Dedifferentiated amniotic fluid mesenchymal stem cell (primary cell): ENCODE results near the gene DAPK3.
"Not testable (repeated sequence)": the region's sequence is repeated elsewhere in the genome, so short reads cannot be mapped to it uniquely, and the experiment has no call there.

Experiments
- DNase-seq: peaks from one replicate; pipeline ENCODE4 v3.0.0-alpha.2; 2016; ENCODE audit errors: extremely low spot score

Gene DAPK3

DNA sequence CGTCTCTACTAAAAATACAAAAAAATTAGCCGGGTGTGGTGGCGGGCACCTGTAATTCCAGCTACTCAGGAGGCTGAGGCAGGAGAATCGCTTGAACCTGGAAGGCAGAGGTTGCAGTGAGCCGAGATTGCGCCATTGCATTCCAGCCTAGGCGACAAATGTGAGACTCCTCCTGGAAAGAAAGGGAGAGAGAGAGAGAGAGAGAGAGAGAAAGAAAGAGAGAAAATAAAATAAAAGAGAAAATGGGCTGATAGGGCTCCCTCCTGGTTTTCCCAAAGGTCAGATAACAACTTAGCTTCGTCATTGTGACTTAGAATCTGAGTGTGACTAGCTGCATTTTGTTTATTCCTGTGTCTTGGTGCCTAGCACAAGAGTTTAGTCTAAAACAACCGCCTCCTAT, 34.5 kb upstream of the DAPK3 start:
- DNase-seq, result not testable (repeated sequence)

DNA sequence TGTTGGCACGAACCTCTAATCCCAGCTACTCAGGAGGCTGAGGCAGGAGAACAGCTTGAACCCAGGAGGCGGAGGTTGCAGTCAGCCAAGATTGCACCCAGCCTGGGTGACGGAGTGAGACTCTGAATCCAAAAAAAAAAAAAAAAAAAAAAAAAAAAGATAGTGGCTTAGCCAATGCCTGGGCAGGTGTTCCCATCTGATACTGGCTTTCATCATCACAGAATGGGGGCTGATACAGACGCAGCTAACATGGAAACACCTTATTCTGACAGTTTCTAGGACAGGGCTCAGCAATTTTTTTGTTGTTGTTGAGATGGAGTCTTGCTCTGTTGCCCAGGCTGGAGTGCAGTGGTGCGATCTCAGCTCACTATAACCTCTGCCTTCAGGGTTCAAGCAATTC, 29.9 kb upstream of the DAPK3 start:
- not testable (repeated sequence) for DNase-seq

DNA sequence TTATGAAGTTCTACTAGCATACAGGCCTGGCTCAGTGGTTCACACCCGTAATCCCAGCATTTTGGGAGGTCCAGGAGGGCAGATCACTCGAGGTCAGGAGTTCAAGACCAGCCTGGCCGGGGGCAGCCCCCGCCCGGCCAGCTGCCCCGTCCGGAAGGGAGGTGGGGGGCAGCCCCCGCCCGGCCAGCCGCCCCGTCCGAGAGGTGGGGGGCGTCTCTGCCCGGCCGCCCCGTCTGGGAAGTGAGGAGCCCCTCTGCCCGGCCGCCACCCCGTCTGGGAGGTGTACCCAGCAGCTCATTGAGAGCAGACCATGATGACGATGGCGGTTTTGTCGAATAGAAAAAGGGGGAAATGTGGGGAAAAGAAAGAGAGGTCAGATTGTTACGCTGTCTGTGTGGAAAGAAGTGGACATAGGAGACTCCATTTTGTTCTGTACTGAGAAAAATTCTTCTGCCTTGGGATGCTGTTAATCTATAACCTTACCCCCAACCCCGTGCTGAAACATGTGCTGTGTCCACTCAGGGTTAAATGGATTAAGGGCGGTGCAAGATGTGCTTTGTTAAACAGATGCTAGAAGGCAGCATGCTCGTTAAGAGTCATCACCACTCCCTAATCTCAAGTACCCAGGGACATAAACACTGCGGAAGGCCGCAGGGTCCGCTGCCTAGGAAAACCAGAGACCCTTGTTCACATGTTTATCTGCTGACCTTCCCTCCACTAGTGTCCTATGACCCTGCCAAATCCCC, 27.9 kb upstream of the DAPK3 start:
- DNase-seq, result not testable (repeated sequence)

DNA sequence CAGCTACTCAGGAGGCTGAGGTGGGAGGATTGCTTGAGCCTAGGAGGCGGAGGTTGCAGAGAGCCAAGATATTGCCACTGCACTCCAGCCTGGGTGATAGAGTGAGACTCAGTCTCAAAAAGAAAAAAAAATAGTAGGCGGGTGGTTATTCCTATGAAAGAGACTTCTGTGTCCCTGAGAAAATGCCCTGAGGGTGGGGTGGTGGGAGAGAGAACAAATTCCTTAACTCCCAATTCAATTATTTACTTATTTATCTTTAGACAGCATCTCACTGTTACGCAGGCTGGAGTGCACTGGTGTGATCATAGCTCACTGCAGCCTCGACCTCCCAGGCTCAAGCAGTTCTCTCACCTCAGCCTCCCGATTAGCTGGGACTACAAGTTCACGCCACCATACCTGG, 24.7 kb upstream of the DAPK3 start:
- DNase-seq, result no peak

DNA sequence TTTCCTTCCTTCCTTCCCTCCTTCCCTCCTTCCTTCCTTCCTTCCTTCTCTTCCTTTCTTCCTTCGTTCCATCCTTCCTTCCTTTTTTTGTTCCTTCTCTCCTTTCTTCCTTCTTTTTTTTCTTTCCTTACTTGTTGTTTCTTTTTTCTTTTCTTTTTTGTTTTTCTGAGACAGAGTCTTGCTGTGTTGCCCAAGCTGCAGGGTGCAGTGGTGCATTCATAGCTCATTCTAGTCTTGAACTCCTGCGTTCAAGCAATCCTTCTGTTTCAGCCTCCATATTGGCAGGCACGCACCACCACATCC, 19.9 kb upstream of the DAPK3 start:
- no peak for DNase-seq

DNA sequence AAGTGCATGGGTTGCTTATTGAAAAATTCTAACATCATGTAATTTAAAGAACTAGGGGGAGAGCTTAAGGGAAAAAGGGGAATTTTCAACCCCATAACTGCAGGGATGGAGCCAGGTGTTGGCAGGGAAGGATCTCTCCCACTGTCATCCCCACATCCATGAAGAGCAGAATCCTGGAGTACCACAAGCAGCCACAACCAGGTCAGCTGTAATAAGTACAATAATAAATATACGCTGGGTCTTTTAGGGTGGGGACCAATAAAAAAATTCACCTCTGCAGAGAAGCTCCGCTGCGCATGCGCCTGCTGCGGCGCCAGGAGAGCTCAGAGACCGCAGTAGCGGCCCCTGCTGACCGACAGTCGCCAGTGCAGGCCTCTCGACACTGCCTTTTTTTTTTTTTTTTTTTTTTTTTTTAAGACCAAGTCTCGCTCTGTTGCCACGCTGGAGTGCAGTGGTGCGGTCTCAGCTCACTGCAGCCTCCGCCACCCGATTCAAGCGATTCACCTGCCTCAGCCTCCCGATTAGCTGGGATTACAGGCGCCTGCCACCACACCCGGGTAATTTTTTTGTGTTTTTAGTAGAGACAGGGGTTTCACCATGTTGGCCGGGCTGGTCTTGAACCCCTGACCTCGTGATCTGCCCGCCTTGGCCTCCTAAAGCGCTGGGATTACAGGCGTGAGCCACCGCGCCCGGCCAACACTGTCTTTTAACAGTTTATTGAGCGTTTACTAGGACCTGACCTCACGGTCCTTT, 16.9 kb upstream of the DAPK3 start:
- DNase-seq, result peak; percentile 81

DNA sequence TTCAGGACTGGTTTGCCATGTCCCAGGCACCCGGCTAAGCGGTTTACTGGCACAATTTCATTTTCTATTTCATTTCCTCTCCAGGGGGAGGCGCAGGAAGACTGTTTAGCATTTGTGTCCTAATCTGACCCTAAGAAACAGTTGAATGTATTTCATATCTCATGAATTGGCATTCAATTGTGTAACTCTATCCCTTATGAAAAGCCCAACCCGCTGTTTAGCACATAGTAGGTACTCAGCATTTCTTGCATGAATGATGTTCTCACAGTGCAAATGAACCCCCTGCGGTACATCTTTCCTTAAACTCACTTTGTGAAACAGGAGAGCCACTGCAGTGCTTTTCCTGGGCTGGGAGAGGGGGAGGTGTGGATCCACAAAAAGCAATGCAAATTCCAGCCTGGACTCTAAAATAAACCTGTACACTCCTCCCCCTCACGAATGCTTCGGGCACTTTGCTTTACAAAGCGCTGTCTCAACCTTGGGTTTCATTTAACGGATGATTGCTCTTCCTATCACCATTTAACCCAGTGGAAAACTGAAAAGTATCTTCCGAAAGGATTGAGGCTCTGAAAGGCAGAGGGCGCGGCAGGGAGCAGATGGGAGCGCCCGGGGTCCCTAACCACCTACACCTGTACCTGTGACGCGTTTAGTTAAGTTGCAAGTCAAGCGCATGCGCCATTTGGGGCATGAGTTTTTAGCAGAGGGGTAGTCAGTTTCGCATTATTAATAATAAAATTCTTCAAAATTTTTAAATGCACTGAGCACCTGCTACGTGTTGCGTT, 15.6 kb upstream of the DAPK3 start:
- DNase-seq, result peak; percentile 85

DNA sequence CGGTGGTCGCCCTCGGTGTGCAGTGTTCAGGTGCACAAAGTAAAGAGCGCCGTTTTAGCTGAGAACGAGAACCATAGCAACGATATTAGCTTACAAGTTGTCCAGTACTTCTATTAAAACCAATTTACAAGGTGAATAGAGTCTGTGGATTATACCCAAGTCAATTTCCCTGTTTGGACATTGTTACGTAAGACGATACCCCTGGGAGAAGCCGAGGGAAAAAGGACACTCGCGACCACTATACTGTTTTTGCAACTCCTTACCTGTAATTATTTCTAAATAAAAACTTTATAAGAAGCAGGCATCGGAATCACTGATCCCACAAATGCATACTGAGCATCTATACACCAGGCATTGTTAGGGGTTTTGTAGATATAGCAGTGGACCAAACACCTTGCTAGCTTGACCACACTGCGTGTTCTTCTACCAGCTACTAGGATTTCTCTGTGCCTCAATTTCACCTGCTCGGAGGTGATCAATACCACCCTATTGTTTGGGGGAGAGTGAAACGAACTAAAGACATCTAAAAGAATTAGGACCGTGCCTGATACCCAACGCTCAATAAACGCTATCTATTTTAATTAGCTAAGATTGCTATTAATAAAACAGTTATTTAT, 14.9 kb upstream of the DAPK3 start:
- DNase-seq, result no peak

DNA sequence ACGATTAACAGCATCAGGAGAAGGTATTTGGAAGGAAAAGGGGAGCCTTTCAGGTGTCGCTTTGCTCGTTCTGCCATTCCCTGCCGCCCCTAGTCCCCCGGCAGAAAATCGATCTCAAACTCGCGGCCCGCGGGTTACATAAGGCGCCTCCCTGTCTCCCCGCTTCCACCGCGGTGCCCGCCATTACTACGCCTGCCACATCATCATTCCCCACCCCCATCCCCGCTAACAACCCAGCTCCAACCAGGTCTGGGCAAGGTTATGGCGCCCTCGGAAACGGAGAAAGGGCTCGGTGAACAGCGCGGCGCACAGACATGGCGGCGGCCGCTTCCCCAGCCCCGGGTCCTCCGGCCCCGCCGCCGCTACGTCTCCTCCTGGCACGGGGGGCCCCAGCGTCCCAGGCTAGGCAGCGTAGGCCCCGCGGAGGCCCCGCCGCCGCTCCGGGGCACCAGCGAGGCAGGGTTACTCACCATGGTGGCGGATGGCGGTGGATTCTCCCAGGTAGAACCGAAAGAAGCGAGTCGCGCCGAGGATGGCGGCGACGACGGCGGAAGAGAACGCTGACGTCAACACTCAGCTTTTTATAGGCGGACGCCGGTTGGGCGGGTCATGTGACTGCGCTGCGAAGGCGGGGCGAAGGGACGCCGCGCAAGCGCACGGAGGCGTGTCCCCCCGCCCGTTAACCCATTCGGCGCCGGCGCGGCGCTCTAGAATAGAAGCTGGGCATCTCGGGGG, 14.2 kb upstream of the DAPK3 start, which contains the start of gene EEF2:
Gene EEF2 (minus strand): TSS at position 556 of the 735 bp plus-strand sequence. CDS start 83 bp downstream, at position 473.
- peak; percentile 84 for DNase-seq

DNA sequence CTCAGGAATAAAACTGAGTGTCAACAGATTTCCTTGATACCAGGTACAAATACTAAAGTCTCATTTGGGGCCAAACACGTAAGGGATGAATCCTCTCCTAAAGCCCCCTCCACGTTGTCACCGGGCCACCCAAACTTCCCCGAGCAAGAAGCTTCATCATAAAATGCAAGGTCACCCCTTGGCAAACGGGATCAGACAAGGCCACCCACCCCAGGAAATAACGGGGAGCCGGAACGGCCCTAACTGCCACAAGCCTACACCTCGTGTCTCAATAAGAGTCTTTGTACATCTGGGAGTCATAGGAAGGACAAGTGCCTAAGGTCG, 13.6 kb upstream of the DAPK3 start:
- no peak for DNase-seq

DNA sequence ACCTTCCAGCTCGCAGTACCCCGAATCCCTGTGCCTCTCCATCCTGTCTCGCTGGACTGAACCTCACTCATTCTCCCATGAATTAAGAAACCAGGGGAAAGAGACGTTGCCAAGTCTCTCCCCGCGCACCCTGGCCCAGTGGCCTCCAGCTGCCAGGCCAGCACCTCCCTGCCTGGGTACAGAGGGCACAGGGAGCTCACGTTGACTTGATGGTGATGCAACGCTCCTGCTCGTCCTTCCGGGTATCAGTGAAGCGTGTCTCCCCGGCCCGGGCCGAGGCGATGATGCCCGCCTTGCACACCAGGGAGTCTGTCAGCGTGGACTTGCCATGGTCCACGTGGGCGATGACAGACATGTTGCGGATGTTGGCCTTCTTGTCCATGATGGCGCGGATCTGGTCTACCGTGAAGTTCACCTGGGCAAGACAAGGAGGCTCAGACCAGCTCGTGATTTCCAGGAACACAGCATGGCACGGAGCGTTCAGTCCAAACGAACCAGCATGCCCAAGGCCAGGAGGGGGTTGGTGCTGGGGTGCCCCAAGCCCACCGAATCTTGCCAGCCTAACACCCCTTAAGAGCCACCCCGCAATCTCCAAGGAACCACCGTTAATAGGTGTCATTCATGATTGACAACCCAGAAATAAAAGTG, 13.2 kb upstream of the DAPK3 start:
- no peak for DNase-seq

DNA sequence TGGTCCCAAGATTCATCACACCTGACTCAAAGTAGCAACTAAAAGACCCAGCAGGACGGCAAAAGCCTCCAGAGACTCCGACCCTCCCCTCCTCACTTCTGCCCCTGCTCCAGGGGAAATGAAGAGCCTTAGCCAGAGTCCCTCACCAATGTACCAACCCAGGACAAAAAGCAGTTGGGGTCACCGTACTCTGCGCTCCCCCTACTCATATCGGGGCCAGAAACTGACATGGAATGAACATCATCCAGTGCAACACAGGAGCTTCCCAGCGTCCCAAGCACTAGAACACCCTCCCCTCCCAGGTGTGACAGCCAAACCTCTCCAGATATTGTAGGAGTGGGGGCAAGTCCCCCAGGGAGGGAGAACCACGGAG, 12.6 kb upstream of the DAPK3 start:
- no peak for DNase-seq

DNA sequence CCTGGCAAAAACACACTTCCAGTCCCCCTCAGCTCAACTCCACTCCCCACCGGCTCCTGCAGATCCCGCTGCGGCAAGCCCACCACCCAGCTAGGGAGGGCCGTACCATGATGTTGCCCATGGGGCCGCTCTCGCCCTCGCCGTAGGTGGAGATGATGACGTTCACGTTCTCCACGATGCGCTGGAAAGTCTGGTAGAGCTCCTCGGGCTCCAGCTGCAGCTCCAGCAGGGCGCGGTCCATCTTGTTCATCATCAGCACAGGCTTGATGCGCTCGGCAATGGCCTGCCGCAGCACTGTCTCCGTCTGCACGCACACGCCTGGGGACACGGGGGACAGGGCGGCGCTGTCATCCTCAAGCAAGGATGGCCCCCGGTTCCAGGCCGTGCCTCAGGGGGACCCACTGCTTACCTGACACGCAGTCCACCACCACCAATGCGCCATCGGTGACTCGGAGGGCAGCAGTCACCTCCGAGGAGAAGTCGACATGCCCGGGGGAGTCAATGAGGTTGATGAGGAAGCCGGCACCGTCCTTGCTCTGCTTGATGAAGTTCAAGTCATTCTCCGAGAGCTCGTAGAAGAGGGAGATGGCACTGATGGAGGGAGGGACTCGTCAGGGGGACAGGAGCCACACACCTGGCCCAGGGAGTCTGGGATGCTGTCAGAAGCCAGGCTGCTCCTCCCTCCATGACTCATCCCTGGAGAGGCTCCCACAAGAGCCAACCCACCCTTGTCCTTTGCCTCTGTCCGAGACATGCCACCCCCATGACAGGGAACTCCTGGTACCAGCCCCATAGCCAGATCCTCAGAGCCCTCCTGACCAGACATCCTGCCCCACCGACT, 12.0 kb upstream of the DAPK3 start:
- no peak for DNase-seq

DNA sequence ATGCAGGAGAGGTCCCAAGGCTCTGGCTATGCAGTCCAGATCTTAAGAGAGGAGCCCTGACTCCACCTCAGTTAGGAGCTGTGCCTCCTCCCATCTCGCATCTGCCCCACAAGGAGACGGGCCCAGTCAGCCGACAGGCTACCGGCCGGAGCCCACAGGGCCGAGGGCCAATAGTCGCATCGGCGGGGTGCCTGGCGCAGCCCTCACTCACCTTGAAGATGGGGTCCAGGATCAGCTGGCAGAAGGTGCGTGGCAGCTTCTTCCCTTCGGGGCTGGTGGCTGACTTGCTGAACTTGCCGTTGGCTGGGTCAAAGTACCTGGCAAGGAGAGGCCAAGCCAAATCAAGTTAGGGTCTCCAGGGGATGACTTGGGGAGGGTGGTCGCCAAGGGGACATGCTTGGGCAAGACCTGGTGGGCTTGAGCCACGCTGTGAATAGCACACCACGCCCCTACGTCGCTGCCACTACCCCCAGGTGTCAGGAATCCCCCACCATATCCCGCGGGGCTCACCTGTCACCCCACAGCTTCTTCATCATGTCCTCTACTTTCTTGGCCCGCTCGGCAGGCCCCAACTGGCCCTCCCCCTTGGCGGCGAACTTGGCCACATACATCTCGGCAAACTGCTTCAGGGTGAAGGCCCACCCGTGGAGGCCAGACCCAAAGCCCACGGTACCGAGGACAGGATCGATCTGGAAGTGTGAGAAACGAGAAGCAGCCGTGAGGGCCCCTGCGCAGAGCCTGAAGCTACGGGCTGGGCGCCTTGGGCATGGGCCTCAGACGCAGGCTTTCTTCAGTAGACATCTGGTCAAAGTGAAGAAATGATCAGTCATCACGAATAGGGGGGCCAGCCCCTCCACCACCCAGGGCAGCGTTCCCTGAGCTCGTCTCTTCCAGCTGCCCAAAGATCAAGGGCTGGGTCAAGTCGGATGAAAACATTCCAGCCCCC, 11.1 kb upstream of the DAPK3 start:
- no peak for DNase-seq

DNA sequence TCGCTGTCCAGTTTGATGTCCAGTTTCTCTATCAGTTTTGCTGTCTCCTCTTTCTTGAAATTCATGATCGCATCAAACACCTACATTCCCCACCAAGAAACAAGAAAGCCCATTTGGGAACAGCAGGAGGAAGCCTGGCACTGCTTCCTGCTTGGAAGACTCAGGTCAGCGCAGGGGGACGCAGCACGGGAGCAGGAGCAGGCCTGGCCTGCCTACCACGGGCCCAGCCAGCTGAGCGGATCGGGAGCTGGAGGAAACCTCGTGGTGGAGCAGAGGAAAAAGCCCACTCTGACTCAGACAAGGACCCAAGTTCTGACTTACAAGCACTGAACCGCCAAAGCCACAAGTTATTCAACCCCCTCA, 10.5 kb upstream of the DAPK3 start:
- DNase-seq, result no peak

DNA sequence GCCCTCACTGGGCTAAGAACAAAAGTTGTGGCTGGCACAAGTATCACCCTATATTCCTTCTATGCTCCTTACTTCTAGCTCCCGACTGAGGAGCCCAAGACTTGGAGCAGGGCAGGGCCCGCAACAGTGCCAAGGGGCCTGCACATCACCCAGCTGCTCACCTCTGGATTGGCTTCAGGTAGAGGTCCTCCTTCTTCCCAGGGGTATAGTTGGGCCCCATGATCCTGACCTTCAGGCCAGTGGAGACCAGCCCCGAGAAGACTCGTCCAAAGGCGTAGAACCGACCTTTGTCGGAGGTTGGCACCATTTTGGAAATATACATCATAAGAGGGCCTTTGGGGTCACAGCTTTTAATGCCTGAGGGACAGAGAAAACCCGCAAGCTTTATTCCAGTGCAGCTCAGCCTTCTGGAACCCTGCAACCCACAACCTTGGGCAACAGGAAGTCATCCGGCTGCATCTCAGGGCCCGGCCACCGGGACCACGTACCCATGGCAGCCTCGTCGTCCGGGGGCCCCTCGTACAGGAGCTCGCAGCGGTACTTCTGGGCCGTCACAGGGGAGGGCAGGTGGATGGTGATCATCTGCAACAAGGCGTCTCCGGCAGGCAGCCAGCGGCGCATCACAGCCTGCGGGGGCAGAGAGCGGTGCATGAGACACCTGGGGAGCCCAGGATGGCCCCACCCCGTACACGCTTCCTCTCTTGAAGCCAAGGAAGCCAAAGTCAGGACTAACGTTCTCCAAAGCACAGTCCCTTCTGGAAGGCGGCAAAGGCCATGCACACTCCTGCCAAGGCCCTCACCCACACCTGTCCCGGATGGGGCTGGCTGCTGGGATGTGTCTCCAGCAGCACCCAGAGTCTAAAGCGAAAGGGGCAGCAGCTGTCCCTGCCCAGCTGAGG, 9.7 kb upstream of the DAPK3 start:
- DNase-seq, result no peak

DNA sequence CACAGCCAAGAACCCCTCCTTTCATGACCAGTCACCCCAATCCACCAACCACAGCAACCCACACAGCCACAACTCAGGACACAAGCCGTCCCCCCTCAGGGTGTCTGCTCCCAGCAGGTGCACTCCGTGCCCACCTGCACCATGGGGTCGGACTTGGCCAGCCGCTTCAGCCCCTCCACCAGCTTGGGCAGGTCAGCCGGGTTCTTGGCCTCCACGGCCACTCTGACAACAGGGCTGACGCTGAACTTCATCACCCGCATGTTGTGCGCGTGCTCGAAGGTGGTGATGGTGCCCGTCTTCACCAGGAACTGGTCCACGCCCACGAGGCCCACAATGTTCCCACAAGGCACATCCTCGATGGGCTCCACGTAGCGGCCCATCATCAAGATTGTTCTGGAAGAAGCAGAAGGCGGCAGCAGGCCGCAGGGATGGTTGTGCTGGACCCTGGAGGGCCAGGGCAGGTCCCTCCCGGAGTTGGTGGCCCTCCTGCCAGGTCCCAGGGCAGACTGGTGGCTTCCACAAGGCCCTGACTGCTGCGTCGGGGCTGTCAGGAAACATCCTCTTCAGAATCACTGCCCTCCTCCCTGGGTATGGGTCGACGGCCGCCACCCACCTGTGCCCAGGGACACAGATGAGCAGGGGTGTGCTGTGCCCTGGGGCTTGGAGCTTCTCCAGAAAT, 8.9 kb upstream of the DAPK3 start:
- DNase-seq, result no peak

DNA sequence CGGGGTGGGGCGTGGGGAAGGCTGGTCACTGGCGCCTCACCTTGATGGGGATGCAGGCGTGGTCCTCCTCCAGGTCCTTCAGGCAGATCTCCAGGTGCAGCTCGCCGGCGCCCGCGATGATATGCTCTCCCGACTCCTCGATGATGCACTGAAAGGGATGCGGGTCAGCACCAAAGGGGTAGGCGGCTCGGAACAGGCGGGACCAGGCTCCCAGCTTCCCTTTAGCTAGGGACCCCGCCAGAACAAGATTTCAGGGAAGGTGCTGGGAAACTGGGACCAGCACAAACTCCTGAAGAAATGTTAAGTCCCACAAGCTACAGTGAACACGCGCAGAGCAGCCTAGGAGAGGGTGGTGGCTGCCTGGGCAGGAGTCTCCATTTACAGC, 8.4 kb upstream of the DAPK3 start:
- DNase-seq, result no peak
